ENCODE results near the gene BAD. TPM values are rescaled to one million over a fixed set of nuclear protein-coding genes. Genes with fewer than 3 reads are reported as not detected.
A peak's percentile ranks its signal among the peaks of the same experiment; 100 is the strongest.

The BAD gene
- polyA plus RNA-seq, 2 of the 4 experiments (the other 2 are of a cell fraction): 33.7 to 68.4 TPM

- DNase-seq (ENCODE audit: low read depth in 1 of 2, low spot score in 1 of 2) (peak; percentile 38 to 82), ATAC-seq (peak; percentile 37 to 43), FAIRE-seq (no peak)
- Histone ChIP-seq H3K4me3 (peak overlapping the region; percentile 73), H3K9me3 (no peaks in the 10 kb centered on the region), H3K27ac (peak overlapping the region; percentile 85 to 94), H3K4me2 (peak overlapping the region; percentile 99), H3K4me1 (peaks cover 20% of the 10 kb centered on the region)
- ChIA-PET CTCF (interaction anchor here (1.3 to 20.7 kb wide), 9 partner anchors 9 to 113 kb away, joined by 3 to 996 read pairs (median 68); partner anchors contain the start of genes BAD, CCDC88B, FKBP2 and GPR137), POLR2A (interaction anchor here (0.6 to 2.8 kb wide), 7 partner anchors 12 to 423 kb away, joined by 3 to 34 read pairs (median 3); partner anchors contain the start of genes BAD, GPR137, PRDX5 and TRMT112)
- WGBS (ENCODE audit: missing lambda C conversion rate): 4% methylated on average over 12 of the region's 71 CpGs
- TF ChIP-seq, protein P1, sequence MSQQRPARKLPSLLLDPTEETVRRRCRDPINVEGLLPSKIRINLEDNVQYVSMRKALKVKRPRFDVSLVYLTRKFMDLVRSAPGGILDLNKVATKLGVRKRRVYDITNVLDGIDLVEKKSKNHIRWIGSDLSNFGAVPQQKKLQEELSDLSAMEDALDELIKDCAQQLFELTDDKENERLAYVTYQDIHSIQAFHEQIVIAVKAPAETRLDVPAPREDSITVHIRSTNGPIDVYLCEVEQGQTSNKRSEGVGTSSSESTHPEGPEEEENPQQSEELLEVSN (IDR thresholded peaks at IDR 0.05; ENCODE audit: borderline replicate concordance, low read depth): peak; percentile 42; the same call in 1 of the 2 replicates
- TF ChIP-seq RCOR1 (IDR thresholded peaks at IDR 0.05; ENCODE audit: low read depth, low read length) (no peak), FOXS1 (CRISPR knock-in tag; IDR thresholded peaks at IDR 0.05) (no peak), FOSB (CRISPR knock-in tag; IDR thresholded peaks at IDR 0.05) (peak; percentile 73), CEBPB (IDR thresholded peaks at IDR 0.05) (no peak), BHLHE40 (IDR thresholded peaks at IDR 0.05; ENCODE audit: low read depth, low read length) (no peak), MAX (IDR thresholded peaks at IDR 0.05) (peak; percentile 59; the same call in 1 of the 2 replicates), SMC3 (IDR thresholded peaks at IDR 0.05) (peak; percentile 61), ZFP36 (IDR thresholded peaks at IDR 0.05; ENCODE audit: borderline replicate concordance, partially characterized antibody) (no peak), PHF8 (IDR thresholded peaks at IDR 0.05; ENCODE audit: borderline replicate concordance, low read depth) (0 out of 2 replicates have a peak, but pooled peaks have one; percentile 26), ZC3H11A (IDR thresholded peaks at IDR 0.05) (no peak), KDM5A (IDR thresholded peaks at IDR 0.05) (no peak), JUN (IDR thresholded peaks at IDR 0.05) (peak in 1 of 2 experiments; percentile 50; a peak in 1 of 5 replicates), PBX3 (IDR thresholded peaks at IDR 0.05) (0 out of 2 replicates have a peak, but pooled peaks have one; percentile 10), RAD21 (conservative IDR thresholded peaks at IDR 0.05 in 1 of 2, IDR thresholded peaks at IDR 0.05 in 1 of 2) (peak in 1 of 2 experiments; percentile 49; a peak in 2 of 5 replicates), EHF (CRISPR knock-in tag; IDR thresholded peaks at IDR 0.05) (no peak), HOXA7 (CRISPR knock-in tag; IDR thresholded peaks at IDR 0.05) (peak; percentile 41; the same call in 1 of the 2 replicates), CHD4 (IDR thresholded peaks at IDR 0.05; ENCODE audit: borderline replicate concordance) (no peak), BCL3 (IDR thresholded peaks at IDR 0.05) (no peak), POLR2A (IDR thresholded peaks at IDR 0.05; ENCODE audit: low read length) (peak; percentile 61), RFX5 (IDR thresholded peaks at IDR 0.05) (no peak), MAFK (IDR thresholded peaks at IDR 0.05; ENCODE audit: partially characterized antibody) (no peak), MYC (IDR thresholded peaks at IDR 0.05; ENCODE audit: borderline replicate concordance, low read length) (0 out of 2 replicates have a peak, but pooled peaks have one; percentile 39), NFE2L2 (conservative IDR thresholded peaks at IDR 0.05; ENCODE audit: low read length) (no peak), GATA3 (IDR thresholded peaks at IDR 0.05; ENCODE audit: borderline replicate concordance) (no peak), RARB (CRISPR knock-in tag; IDR thresholded peaks at IDR 0.05) (no peak), TP53 (CRISPR knock-in tag; IDR thresholded peaks at IDR 0.05) (no peak)
- TF ChIP-seq, protein P2, sequence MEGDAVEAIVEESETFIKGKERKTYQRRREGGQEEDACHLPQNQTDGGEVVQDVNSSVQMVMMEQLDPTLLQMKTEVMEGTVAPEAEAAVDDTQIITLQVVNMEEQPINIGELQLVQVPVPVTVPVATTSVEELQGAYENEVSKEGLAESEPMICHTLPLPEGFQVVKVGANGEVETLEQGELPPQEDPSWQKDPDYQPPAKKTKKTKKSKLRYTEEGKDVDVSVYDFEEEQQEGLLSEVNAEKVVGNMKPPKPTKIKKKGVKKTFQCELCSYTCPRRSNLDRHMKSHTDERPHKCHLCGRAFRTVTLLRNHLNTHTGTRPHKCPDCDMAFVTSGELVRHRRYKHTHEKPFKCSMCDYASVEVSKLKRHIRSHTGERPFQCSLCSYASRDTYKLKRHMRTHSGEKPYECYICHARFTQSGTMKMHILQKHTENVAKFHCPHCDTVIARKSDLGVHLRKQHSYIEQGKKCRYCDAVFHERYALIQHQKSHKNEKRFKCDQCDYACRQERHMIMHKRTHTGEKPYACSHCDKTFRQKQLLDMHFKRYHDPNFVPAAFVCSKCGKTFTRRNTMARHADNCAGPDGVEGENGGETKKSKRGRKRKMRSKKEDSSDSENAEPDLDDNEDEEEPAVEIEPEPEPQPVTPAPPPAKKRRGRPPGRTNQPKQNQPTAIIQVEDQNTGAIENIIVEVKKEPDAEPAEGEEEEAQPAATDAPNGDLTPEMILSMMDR (IDR thresholded peaks at IDR 0.05): peak; percentile 61
- TF ChIP-seq, protein P3, sequence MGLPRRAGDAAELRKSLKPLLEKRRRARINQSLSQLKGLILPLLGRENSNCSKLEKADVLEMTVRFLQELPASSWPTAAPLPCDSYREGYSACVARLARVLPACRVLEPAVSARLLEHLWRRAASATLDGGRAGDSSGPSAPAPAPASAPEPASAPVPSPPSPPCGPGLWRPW (IDR thresholded peaks at IDR 0.05): no peak
- TF ChIP-seq, protein P4, sequence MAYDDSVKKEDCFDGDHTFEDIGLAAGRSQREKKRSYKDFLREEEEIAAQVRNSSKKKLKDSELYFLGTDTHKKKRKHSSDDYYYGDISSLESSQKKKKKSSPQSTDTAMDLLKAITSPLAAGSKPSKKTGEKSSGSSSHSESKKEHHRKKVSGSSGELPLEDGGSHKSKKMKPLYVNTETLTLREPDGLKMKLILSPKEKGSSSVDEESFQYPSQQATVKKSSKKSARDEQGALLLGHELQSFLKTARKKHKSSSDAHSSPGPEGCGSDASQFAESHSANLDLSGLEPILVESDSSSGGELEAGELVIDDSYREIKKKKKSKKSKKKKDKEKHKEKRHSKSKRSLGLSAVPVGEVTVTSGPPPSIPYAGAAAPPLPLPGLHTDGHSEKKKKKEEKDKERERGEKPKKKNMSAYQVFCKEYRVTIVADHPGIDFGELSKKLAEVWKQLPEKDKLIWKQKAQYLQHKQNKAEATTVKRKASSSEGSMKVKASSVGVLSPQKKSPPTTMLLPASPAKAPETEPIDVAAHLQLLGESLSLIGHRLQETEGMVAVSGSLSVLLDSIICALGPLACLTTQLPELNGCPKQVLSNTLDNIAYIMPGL (CRISPR knock-in tag; IDR thresholded peaks at IDR 0.05; ENCODE audit: borderline replicate concordance): no peak
- TF ChIP-seq, protein P5, sequence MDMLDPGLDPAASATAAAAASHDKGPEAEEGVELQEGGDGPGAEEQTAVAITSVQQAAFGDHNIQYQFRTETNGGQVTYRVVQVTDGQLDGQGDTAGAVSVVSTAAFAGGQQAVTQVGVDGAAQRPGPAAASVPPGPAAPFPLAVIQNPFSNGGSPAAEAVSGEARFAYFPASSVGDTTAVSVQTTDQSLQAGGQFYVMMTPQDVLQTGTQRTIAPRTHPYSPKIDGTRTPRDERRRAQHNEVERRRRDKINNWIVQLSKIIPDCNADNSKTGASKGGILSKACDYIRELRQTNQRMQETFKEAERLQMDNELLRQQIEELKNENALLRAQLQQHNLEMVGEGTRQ (IDR thresholded peaks at IDR 0.05): no peak
Measured at GRCh38 chr11:64305691-64306562, 21.5 kb upstream of the BAD start.

All from A549 (cell line).